GM12865 (cell line): ENCODE measurements around the gene TF.

Source experiments
- DNase-seq: peaks from one replicate; pipeline ENCODE4 v3.0.0; 2010; ENCODE audit warnings: low read depth
- H3K4me3 ChIP-seq: 2 replicates; pipeline ENCODE4 v1.5.1; 2011; ENCODE audit warnings: mild to moderate bottlenecking, low read depth, low read length, control low read depth
- TF ChIP-seq, protein P1 (sequence below): IDR thresholded peaks from 2 replicates; pipeline ENCODE4 v1.5.1; 2011; ENCODE audit warnings: low read length, control low read depth, low read depth, inconsistent platforms; ENCODE audit not compliant: insufficient read depth; ENCODE audit errors: missing control alignments

The TF gene

DNA sequence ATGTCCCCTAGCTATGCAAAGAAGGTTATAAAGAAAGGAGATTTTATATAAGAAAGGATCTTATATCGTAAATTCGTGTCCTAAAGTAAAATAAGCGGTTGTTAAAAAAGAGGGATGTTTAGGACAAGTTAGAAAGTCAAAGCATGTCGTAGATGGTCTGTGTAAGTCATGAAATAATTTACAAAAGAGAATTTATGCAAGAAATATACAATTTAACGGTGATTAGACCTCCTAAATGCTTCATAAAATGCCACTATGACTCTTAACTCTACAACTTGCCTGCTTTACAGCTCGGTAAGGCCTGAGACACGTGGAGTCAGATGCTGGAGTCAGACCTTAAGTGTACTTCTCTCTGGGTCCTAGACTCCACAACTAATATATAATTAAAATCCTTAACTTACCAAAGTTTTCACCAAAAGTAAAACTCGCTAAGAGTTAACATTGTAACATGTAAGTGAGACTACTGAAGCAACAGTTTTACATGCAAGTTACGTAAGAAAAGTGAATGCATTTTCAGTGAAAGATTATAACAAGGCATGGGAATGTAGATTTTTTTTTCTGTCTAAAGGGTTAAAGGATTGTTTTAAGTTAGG, 46.1 kb downstream of the TF start:
- TF ChIP-seq, protein P1, sequence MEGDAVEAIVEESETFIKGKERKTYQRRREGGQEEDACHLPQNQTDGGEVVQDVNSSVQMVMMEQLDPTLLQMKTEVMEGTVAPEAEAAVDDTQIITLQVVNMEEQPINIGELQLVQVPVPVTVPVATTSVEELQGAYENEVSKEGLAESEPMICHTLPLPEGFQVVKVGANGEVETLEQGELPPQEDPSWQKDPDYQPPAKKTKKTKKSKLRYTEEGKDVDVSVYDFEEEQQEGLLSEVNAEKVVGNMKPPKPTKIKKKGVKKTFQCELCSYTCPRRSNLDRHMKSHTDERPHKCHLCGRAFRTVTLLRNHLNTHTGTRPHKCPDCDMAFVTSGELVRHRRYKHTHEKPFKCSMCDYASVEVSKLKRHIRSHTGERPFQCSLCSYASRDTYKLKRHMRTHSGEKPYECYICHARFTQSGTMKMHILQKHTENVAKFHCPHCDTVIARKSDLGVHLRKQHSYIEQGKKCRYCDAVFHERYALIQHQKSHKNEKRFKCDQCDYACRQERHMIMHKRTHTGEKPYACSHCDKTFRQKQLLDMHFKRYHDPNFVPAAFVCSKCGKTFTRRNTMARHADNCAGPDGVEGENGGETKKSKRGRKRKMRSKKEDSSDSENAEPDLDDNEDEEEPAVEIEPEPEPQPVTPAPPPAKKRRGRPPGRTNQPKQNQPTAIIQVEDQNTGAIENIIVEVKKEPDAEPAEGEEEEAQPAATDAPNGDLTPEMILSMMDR = no peak
- no peak overlapping the region for H3K4me3 ChIP-seq
- peak; percentile 8 for DNase-seq

DNA sequence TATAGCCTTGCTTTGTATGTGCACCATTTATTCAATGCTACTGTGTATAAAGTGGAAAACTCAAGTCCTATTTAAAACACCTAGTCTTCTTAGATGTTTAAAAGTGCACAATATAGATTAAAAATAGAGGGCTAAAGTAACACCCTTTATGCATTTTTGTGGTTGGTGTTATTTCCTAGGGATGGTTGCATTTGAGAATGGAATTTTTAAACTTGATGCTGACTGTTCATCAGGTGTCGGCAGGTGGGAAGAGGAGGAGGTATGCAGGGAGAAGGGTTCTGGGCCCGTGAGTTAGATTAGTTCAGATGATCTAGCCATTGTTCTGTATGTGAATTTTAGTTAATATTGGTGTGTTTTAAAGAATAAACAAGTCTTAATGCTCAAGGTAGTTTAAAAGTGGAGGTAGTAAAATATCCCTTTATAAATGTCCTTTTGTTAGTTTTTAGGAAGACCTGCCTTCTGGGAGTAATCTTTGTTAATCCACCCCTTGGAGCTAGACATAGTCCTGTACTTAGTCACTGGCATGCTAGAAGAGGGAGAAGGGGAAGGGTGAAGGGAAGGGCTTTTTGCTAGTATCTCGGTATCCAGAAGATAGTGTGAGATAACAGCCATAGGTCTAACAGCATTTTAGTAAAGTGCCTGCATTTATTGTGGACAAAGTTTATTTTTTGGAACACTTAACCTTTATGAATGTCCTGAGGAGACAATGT, 51.4 kb downstream of the TF start:
- H3K4me3 ChIP-seq = no peak overlapping the region
- DNase-seq = no peak
- TF ChIP-seq, protein P1 = no peak

DNA sequence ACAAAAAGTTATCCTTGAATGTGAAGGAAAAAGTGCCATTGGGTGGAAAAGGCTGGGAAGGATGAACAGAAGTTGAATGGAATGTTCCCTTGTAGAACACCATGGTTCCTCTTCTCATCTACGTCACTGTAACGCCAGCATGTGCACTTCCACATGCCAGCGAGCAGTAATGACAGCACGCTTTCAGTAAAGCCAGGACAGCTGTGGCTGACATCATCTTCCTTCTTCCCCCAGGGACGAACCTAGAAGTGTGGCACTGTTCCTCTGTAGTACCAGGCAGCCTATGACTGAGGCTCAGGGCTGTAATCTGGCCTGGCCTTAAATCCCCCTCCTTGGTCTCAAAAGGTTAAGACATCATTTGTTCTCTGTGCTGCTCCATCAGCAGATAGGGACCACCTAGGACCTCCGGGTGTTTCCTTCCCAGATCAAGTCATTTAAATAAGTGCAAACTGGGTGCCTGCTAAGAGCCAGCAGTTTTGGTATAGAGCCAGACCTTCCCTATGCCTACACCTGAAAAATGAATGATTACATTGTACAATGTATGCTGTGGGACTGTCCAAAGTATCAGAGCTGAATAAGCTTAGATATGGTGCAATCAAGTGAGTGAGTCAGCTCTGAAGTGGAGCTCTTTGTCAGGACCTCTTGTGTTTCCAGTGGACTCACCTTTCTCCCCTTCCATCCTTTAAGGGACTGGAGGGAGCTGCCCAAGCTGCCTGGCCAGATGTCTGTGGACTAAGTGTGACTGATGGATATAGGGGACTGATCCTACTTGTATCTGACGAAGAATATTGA, 53.8 kb downstream of the TF start:
- no peak overlapping the region for H3K4me3 ChIP-seq
- no peak for DNase-seq
- TF ChIP-seq, protein P1 = no peak

DNA sequence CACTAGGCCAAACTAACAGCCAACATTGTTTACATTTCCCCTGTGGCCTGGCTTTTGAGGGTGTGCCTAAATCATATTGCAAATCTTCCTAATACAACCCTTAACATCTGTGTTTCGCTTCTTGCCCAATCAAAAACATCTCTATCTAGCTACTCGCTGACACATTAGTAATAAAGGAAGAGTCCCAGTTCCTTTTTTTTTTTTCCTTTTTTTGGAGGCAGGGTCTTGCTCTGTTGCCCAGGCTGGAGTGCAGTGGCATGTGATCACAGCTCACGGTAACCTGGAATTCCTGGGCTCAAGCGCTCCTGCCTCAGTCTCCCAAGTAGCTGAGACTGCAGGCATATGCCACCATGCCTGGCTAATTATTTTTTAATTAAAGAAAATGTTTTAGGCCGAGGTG, 57.3 kb downstream of the TF start:
- TF ChIP-seq, protein P1 = no peak
- DNase-seq = no peak
- no peak overlapping the region for H3K4me3 ChIP-seq

DNA sequence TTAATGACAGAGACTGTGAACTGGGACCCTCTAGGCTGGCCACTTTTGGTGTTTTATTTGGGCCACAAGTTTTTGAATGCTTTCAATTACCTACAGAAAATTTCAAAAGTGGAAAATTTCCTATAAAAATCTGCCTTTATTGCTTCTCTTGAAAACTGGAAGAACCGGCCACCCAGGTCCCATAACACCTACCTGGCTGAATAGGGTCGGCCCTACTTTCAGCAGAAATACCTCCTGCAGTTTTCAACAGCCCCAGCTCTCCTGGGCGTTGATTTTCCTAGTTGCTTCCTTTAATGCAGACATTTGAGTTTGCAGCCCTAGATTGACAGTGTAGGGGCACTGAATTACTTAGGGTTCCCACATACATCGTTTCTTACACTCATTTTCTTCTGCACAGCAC, 58.7 kb downstream of the TF start:
- H3K4me3 ChIP-seq = peak overlapping the region; percentile 73; the same call in 1 of the 2 replicates
- TF ChIP-seq, protein P1 = no peak
- no peak for DNase-seq

DNA sequence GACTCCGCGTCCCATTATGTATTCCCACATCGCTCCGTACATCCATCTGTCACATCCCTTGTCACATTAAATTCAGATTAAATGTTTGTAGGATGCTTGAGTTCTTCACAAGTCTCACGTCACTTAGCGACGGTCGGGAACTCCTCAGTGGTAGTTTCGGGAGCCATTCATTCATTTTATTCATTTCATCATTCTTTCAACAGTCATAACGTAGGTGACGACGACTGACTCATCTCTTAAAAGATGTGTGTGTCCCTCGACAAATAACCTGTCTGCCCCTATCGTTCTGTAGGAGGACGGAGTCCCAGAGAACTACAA, 59.1 kb downstream of the TF start:
- TF ChIP-seq, protein P1 = no peak
- DNase-seq = no peak
- peak overlapping the region; percentile 73 for H3K4me3 ChIP-seq
